ENCODE measurements around the gene MAP1B. TPM values are rescaled to one million over a fixed set of nuclear protein-coding genes. Genes with fewer than 3 reads are reported as not detected.
"Not testable (repeated sequence)": the region's sequence is repeated elsewhere in the genome, so short reads cannot be mapped to it uniquely, and the experiment has no call there.

The MAP1B gene
- total RNA-seq, 1 donor, result 74.3 TPM

- H3K4me3 ChIP-seq (ENCODE audit: low read depth, low read length), result no peak overlapping the region
- TF ChIP-seq, protein P1, sequence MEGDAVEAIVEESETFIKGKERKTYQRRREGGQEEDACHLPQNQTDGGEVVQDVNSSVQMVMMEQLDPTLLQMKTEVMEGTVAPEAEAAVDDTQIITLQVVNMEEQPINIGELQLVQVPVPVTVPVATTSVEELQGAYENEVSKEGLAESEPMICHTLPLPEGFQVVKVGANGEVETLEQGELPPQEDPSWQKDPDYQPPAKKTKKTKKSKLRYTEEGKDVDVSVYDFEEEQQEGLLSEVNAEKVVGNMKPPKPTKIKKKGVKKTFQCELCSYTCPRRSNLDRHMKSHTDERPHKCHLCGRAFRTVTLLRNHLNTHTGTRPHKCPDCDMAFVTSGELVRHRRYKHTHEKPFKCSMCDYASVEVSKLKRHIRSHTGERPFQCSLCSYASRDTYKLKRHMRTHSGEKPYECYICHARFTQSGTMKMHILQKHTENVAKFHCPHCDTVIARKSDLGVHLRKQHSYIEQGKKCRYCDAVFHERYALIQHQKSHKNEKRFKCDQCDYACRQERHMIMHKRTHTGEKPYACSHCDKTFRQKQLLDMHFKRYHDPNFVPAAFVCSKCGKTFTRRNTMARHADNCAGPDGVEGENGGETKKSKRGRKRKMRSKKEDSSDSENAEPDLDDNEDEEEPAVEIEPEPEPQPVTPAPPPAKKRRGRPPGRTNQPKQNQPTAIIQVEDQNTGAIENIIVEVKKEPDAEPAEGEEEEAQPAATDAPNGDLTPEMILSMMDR (IDR thresholded peaks at IDR 0.05; ENCODE audit: insufficient read depth, low read depth, low read length), result no peak
- no peak for DNase-seq (ENCODE audit: low read depth)
These were observed 60.5 kb downstream of the MAP1B start for GRCh38 chr5:72167804-72168203.

DNA sequence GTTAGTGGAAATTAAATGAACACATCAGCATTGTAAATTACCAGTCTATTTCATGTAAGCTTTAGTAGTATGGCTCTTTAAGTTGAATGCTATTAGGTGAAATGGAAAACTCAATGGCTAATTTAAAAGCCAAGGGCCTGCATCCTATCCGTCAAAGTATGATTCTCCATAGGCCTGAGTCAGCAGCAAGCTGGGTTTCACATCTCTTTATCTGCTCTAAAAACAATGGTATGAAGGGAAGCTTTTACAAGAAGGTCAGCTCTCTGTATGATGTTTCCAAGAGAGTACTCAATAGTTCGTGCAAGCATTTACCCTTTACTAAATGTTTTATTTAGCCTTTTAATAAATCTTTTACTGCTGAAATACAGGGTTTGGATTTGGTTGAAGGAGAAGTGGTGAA lies 62.8 kb downstream of the MAP1B start:
- H3K4me3 ChIP-seq (ENCODE audit: low read depth, low read length), result no peak overlapping the region
- no peak for DNase-seq (ENCODE audit: low read depth)
- TF ChIP-seq, protein P1 (IDR thresholded peaks at IDR 0.05; ENCODE audit: insufficient read depth, low read depth, low read length), result no peak

DNA sequence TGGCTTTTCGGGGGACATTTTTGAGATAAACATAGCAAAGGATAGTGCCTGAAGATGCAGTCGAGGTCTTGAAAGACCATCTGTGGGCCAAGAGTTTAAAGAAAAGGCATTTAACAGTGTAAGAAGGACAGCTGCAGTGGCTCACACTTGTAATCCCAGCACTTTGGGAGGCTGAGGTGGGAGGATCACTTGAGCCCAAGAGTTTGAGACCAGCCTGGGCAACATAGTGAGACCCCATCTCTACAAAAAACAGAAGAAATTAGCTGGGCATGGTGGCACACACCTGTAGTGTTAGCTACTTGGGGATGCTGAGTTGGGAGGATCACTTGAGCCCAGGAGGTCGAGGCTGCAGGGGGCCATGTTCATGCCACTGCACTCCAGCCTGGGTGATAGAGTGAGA lies 63.9 kb downstream of the MAP1B start:
- not testable (repeated sequence) for H3K4me3 ChIP-seq (ENCODE audit: low read depth, low read length); DNase-seq (ENCODE audit: low read depth)

DNA sequence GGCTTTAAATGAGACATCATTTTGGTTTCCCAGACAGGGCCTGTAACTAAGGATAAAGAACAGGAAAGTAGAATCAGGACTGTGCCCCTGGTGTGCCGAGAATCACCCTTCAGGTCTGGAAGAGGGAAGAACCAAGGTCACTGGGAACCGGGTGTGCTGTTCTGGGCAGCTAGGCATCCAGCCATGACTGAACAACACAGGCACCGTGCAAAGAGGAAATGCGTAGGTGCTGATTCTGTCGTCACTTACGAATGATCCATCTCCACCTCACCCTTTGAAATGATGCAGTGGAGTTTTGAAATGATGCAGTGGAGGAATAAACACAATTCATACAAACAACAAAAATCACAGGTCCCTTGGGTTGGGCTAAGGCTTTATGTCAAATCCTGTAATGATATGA lies 64.4 kb downstream of the MAP1B start:
- TF ChIP-seq, protein P1 (IDR thresholded peaks at IDR 0.05; ENCODE audit: insufficient read depth, low read depth, low read length), result no peak
- no peak overlapping the region for H3K4me3 ChIP-seq (ENCODE audit: low read depth, low read length)
- no peak for DNase-seq (ENCODE audit: low read depth)

DNA sequence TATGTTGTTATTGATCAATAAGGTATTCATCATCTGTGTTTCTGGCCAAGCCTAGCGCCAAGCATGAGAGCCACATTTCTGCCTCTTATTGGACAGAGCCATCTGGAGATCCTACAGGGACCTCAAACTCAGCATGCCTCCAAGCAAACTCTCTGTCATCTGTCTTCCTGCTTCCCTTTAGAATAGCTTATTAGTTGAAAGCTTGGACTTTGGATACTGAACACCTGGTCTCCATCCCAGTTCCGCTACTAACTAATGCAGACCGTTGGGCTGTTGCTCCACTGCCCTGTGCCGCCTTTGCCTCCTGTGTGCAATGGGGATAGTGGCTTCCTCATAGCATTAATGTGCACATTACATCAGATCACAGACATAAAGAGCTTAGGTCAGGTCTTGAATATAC lies 65.5 kb downstream of the MAP1B start:
- no peak overlapping the region for H3K4me3 ChIP-seq (ENCODE audit: low read depth, low read length)
- no peak for DNase-seq (ENCODE audit: low read depth)
- TF ChIP-seq, protein P1 (IDR thresholded peaks at IDR 0.05; ENCODE audit: insufficient read depth, low read depth, low read length), result no peak

GRCh38 chr5:72177538-72177937 lies 70.3 kb downstream of the MAP1B start:
- no peak for DNase-seq (ENCODE audit: low read depth)
- H3K4me3 ChIP-seq (ENCODE audit: low read depth, low read length), result no peak overlapping the region
- TF ChIP-seq, protein P1 (IDR thresholded peaks at IDR 0.05; ENCODE audit: insufficient read depth, low read depth, low read length), result no peak

DNA sequence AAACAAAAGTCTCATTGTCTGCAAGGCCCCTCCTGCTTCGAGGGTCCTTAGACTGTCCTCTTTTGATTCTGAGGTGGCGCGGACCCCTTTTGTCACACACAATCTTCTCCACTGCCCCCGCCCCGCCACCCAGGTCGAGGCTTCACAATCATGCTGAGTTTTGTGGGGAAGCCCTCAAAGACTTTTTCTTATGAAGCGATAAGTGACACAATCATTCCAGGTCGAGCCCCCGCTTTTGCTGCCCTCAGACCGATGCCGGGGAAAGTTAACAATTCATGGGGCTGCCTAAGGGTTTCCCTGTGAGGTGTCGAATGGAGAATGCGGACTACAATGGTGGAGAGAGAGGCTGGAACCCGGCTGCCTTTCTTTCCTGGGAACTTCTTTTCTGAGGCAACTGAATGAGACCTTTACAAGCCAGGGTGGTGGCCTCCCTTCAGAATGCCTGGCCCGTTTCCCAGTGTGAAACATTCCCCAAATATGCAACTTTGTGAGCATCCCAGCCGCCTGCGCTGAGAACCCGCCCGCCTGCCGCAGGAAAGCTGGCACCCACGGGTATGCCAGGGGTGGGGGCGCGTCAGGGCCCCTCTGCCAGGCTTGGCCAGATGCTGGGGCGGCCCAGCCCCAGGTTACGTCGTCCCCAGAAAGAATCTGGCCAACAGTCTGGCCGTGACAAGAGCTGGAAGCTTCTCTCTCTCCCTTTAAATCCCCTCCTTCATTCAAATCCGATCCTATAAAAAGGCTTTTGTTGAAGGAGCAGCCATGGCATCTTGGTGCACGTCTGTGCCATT lies 71.9 kb downstream of the MAP1B start:
- peak; percentile 88 for DNase-seq (ENCODE audit: low read depth)
- TF ChIP-seq, protein P1 (IDR thresholded peaks at IDR 0.05; ENCODE audit: insufficient read depth, low read depth, low read length), result no peak
- no peak overlapping the region for H3K4me3 ChIP-seq (ENCODE audit: low read depth, low read length)
